HK-2 (cell line): ENCODE results near the gene TMEM86A.

Experiments used
- DNase-seq: peaks from one replicate; pipeline ENCODE4 v3.0.0-alpha.2; 2018; ENCODE audit not compliant: unreplicated experiment

TMEM86A gene

GRCh38 chr11:18700375-18700774, 1.8 kb downstream of the TMEM86A start:
- DNase-seq: peak; percentile 17

- DNase-seq: no peak
Measured at GRCh38 chr11:18700872-18701271, 2.3 kb downstream of the TMEM86A start.

- DNase-seq: no peak
Measured at GRCh38 chr11:18701614-18702216, 3.1 kb downstream of the TMEM86A start.

GRCh38 chr11:18703001-18703763, 4.6 kb downstream of the TMEM86A start:
- no peak for DNase-seq

- DNase-seq: no peak
Measured at GRCh38 chr11:18704045-18704645, 5.6 kb downstream of the TMEM86A start.

- DNase-seq: no peak
Measured at GRCh38 chr11:18704698-18705097, 6.1 kb downstream of the TMEM86A start.

GRCh38 chr11:18705651-18706281, 7.2 kb downstream of the TMEM86A start:
- DNase-seq: no peak

GRCh38 chr11:18706330-18707243, 8.0 kb downstream of the TMEM86A start:
- no peak for DNase-seq

GRCh38 chr11:18707811-18708340, 9.3 kb downstream of the TMEM86A start:
- DNase-seq: no peak

- no peak for DNase-seq
Measured at GRCh38 chr11:18709414-18709813, 10.8 kb downstream of the TMEM86A start.

- DNase-seq: no peak
Measured at GRCh38 chr11:18710545-18710944, 12.0 kb downstream of the TMEM86A start.

GRCh38 chr11:18713646-18714442, 15.3 kb downstream of the TMEM86A start:
- DNase-seq: no peak

- no peak for DNase-seq
Measured at GRCh38 chr11:18714443-18714780, 15.8 kb downstream of the TMEM86A start.

- no peak for DNase-seq
Measured at GRCh38 chr11:18715476-18715875, 16.9 kb downstream of the TMEM86A start.

GRCh38 chr11:18720091-18720807, 21.7 kb downstream of the TMEM86A start:
- no peak for DNase-seq

- peak; percentile 61 for DNase-seq
Measured at GRCh38 chr11:18720808-18721560, 22.4 kb downstream of the TMEM86A start.

GRCh38 chr11:18721561-18722292, 23.1 kb downstream of the TMEM86A start:
- peak; percentile 23 for DNase-seq

GRCh38 chr11:18722293-18722637, 23.7 kb downstream of the TMEM86A start:
- DNase-seq: no peak

GRCh38 chr11:18723991-18724390, 25.4 kb downstream of the TMEM86A start:
- DNase-seq: no peak
